Stimulated activated CD4-positive, alpha-beta T cell treated with anti-CD3 and anti-CD28 coated beads, Interleukin-4, amount 100 ng/mL, for 24 hours (primary cell): ENCODE measurements around the gene PNMA8B.
"Not testable (repeated sequence)": the region's sequence is repeated elsewhere in the genome, so short reads cannot be mapped to it uniquely, and the experiment has no call there.

ENCODE experiments used
- DNase-seq: peaks from one replicate; pipeline ENCODE4 v3.0.0-alpha.2; 2020

The PNMA8B gene

DNA sequence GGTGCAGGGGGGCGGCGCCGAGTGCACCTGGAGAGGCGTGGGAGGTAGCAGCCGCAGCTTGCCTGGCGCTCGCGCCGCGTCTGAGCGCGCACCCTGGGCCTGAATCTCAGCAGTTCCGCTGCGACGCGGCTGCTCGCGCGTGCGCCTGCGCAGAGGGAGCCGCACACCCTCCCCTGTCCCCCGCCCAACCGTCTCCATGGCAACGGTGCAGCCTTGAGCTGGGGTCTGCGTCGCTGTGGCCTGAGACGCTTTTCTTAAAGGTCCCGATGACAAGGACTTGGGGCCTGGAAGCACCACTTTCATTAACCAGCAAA, at the start of gene PNMA8B:
PNMA8B (minus strand) TSS at position 82 of the 314 bp plus-strand sequence. CDS start 402 bp downstream, outside the sequence.
- DNase-seq = peak; percentile 19

GRCh38 chr19:46544651-46545050, 49.0 kb upstream of the PNMA8B start:
- no peak for DNase-seq

- peak; percentile 83 for DNase-seq
Measured at GRCh38 chr19:46542428-46543230, 47.0 kb upstream of the PNMA8B start.

DNA sequence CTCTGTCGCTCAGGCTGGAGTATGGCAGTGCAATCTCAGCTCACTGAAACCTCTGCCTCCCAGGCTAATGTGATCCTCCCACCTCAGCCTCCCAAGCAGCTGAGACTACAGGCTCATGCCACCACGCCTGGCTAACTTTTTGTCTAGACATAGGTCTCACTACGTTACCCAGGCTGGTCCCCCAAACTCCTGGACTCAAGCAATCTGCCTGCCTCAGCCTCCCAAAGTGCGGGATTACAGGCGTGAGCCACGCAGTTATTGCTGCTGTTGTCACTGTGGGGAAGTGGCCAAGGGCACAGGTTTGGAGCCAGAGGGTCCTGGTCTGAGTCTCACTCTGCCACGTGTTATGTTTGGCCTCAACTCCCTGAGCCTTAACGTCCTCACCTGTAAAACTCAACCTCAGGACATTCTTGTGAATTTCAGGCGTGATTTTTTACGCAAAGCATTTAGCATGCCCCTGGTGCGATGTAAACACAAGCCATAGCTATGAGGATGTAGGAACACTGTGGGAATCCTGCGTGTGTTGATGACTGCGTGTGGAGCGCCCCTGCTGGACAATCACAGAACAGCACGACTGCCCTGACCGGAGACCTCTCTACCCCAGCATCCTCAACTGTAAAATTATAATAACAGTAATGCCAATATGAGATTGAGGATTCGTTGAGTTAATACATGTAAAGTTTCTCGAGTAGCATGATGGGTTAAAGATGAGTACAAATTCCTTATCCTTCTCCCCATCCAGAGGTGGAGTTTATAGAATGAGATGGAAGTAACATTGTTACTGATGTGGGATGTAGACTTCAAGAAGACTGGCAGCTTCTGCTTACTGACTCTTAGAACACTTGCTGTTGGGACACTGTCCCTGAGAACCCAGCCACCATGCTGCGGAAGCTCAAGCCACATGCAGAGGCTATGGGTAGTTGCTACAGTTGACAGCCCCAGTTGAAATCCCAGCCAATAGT, 41.8 kb upstream of the PNMA8B start:
- peak; percentile 73 for DNase-seq

DNA sequence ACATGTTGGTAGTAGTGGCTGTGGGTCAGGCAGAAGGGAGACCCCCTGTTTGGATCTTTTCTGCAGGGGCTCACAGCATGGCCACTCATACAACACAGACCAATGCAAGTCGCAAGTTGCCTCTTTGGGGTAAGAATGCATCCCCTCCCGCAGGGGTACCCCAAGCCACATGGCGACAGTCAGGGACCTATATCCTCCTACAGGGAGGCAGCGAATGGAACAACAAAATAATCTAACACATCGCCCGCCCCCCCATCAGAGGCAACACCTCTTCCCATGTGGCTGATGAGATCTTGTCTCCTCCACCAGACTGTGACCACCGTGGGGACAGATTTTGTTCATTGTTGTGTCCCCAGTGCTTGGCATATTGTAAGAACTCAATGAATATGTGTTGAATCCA, 40.7 kb upstream of the PNMA8B start:
- DNase-seq = no peak

DNA sequence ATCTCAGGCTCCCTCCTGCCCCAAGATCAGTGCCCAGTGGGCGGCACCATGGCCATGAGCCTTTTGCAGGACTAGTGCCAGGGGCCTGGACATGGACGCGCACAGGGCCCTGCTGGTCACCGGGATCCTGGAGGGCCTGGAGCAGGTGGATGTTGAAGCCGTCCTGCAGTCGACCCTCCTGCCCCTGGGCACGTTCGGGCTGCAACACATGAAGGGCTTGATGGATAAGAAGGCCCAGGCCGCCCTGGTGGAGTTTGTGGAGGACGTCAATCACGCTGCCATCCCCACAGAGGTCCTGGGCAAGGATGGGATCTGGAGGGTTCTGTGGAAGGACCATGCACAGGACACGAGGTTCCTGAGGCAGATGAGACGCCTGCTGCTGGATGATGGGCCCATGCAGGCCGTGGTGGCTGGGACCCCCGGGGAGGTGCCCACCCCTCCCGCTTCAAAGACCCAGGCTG, 38.0 kb upstream of the PNMA8B start:
- no peak for DNase-seq

- DNase-seq = no peak
Measured at GRCh38 chr19:46533078-46533620, 37.5 kb upstream of the PNMA8B start.

GRCh38 chr19:46530636-46531035, 35.0 kb upstream of the PNMA8B start:
- DNase-seq = no peak

GRCh38 chr19:46529622-46530451, 34.2 kb upstream of the PNMA8B start:
- peak; percentile 82 for DNase-seq

GRCh38 chr19:46528601-46529590, 33.2 kb upstream of the PNMA8B start:
- no peak for DNase-seq

GRCh38 chr19:46526801-46527200, 31.1 kb upstream of the PNMA8B start:
- DNase-seq = not testable (repeated sequence)

DNA sequence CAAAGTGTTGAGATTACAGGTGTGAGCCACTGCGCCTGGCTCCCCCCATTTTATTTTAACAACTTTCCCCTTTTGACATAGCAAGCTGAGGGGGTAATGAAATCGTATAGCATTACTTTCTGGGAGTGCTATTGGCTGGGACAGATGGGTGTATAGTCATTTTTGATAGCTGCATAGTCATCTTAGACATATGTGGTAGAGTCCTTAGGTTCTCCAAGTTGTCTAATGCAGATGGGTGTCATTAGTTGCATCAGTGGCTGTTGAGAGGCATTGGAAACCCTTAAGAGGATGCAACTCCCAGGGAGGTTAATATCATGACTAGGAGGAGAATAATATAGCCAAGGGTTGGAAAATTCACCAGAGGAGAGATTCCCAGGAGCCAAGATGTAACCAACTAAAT, 28.6 kb upstream of the PNMA8B start:
- no peak for DNase-seq

- peak; percentile 25 for DNase-seq
Measured at GRCh38 chr19:46522988-46523387, 27.3 kb upstream of the PNMA8B start.

DNA sequence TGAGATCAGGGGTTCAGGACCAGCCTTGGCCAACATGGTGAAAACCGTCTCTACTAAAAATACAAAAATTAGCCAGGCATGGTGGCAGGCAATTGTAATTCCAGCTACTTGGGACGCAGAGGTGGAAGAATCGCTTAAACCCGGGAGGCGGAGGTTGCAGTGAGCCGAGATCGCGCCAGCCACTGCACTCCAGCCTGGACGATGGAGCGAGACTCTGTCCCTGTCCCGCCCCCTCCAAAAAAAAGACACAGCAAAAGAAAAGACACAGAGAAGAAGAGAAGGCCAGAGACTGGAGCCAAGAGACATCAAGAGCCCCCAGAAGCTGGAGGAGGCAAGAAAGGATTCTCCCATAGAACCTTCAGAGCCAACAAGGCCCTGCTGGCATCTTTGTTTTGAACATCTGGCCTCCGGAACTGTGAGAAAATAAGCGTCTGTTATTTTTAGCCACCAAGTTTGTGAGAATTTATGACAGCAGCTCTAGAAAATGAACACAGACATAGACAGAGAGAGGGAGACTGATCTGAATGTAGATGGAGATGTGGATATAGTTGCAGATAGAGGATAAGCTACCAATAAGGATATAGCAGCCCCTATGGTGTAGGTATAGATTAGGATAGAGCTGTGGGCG, 25.7 kb upstream of the PNMA8B start:
- DNase-seq = no peak

DNA sequence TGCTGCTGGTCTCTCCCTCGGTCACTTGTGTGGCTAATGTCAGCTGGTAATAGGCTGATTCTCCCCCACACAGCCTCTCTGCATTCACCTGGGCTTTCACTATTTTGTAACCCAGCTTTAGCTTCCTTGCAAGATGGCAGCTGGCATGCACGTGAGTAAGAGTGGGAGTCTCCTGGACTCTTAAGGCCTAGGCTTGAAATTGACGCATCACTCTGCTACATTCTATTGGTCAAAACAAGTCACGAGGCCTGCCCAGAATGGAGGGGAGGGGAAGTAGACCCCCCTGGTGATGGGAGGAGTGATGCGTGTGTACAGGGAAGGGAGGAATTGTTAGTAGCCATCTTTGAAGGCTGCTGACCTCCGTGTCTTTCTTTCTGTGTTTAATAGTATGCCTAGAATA, 24.9 kb upstream of the PNMA8B start:
- no peak for DNase-seq

DNA sequence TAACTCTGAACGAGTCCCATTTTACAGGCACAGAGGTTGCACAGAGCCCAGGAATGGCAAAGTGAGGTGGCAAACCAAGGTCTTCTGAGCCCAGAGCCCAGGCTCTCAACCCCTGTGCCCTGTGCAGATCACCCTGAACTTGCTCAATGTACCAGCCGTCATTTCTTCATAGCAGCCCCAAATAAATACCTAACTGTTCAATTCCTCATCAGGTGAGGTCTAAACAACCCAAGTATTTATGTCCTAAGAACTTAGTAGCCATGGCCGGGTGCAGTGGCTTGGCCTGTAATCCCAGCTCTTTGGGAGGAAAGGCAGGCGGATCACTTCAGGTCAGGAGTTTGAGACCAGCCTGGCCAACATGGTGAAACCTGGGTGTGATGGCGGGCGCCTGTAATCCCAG, 21.8 kb upstream of the PNMA8B start:
- no peak for DNase-seq

GRCh38 chr19:46515879-46516350, 20.2 kb upstream of the PNMA8B start:
- peak; percentile 26 for DNase-seq

DNA sequence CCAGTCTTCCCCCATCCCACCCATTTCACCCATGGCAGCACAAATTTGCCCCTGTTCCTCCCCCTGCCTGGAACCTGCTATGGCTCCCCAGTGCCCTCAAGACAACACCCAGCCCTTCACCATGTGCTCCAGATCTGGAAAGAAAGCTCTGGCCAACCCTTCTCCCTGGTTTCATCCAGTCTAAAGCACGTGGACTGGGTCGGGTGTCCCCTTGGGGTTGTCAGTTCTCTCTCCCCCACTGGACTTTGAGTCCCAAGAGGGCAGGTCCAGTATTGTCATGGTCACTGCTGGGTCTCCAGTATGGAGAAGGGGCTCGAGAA, 19.6 kb upstream of the PNMA8B start:
- no peak for DNase-seq

GRCh38 chr19:46514589-46515289, 19.1 kb upstream of the PNMA8B start:
- DNase-seq = no peak
